Brain microvascular endothelial cell (primary cell): ENCODE data around the gene SLC35G6.

ENCODE experiments used
- DNase-seq: peaks from one replicate; pipeline ENCODE4 v3.0.0-alpha.2; 2020
- H3K27ac ChIP-seq: fragments of 250-450 bp; sonication (Bioruptor Pico); 2 replicates; pipeline ENCODE4 v1.5.1; 2020; ENCODE audit warnings: mild to moderate bottlenecking, moderate library complexity
- H3K27me3 ChIP-seq: fragments of 250-450 bp; sonication (Bioruptor Pico); replicated peaks from 2 replicates; pipeline ENCODE4 v1.5.1; 2020; ENCODE audit warnings: mild to moderate bottlenecking
- H3K36me3 ChIP-seq: fragments of 250-450 bp; sonication (Bioruptor Pico); replicated peaks from 2 replicates; pipeline ENCODE4 v1.5.1; 2020; ENCODE audit warnings: mild to moderate bottlenecking
- H3K4me3 ChIP-seq: 2 replicates; pipeline ENCODE4 v1.5.1; 2011; ENCODE audit warnings: low read depth, mild to moderate bottlenecking, control low read depth, low read length, moderate library complexity
- in situ Hi-C: cut with HindIII; loops from 2 replicates; pipeline ENCODE4 v1.10.0; 2017; ENCODE audit warnings: low sequenced_read_pairs, low pct_ligation_motif_present
- TF ChIP-seq, protein P1 (sequence below): IDR thresholded peaks from 2 replicates; pipeline ENCODE4 v1.5.1; 2011; ENCODE audit warnings: low read depth, mild to moderate bottlenecking, moderate library complexity, low read length, control low read depth, inconsistent platforms; ENCODE audit errors: missing control alignments

The SLC35G6 gene

DNA sequence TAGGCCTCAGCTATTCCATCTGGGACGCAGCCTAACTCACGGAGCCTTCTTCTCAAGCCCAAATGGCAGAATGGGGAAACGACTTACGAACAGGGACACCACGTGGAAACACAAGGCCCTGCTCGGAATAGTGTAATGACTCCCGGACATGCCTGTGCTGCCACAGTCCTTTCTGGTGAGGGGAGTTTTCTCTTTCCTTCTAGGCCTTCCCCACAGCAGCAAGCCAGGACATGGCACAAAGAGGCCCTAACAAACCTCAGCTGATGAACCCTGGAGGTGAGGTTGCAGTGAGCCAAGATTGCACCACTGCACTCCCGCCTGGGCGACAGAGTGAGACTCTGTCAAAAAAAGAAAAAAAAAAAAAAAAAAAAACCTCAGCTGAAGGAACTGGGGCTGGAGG lies 17.2 kb upstream of the SLC35G6 start:
- H3K27me3 ChIP-seq: no peaks in the 10 kb centered on the region
- H3K27ac ChIP-seq: no peak overlapping the region
- TF ChIP-seq, protein P1, sequence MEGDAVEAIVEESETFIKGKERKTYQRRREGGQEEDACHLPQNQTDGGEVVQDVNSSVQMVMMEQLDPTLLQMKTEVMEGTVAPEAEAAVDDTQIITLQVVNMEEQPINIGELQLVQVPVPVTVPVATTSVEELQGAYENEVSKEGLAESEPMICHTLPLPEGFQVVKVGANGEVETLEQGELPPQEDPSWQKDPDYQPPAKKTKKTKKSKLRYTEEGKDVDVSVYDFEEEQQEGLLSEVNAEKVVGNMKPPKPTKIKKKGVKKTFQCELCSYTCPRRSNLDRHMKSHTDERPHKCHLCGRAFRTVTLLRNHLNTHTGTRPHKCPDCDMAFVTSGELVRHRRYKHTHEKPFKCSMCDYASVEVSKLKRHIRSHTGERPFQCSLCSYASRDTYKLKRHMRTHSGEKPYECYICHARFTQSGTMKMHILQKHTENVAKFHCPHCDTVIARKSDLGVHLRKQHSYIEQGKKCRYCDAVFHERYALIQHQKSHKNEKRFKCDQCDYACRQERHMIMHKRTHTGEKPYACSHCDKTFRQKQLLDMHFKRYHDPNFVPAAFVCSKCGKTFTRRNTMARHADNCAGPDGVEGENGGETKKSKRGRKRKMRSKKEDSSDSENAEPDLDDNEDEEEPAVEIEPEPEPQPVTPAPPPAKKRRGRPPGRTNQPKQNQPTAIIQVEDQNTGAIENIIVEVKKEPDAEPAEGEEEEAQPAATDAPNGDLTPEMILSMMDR: no peak

DNA sequence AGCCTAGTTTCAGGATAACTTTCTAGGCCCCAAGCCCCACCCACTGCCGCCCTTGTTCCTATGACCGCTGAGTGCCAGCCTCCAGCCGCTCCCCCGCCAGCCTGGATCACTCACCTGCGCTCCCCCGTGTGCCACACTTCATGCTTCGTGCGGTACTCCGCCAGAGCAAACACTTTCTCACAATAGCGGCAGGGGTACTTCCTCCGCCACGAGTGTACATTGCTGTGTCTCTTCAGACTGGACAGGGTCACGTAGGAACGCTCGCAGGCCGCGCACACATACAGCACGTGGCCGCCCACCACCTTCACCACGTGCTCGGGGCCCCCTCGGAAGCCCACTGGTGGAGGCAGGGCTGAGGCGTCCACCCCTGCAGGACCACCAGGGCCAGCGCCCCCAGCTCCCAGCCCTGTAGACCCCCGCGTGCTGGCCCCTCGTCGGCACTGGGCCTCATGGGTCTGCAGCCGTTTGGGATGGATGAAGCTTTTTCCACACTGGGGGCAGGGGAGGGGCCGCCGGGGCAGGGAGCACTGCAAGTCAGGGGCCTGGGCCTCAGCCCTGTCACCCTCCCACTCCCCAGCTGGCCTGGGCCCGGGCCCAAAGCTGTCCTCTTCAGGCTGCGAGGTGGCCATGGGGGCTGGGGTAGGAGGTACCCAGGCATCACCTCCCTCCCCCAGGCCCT lies 15.5 kb upstream of the SLC35G6 start:
- Histone ChIP-seq H3K27ac (no peak overlapping the region), H3K27me3 (no peaks in the 10 kb centered on the region), H3K36me3 (peaks cover 21% of the 10 kb centered on the region), H3K4me3 (no peak overlapping the region)
- DNase-seq: no peak
- in situ Hi-C loops: no loop called here
- TF ChIP-seq, protein P1: no peak

More for the DNA sequence above, 17.2 kb upstream of the SLC35G6 start:
- in situ Hi-C loops: no loop called here
- Histone ChIP-seq H3K4me3 (no peak overlapping the region), H3K36me3 (peaks cover 21% of the 10 kb centered on the region)
- no peak for DNase-seq

DNA sequence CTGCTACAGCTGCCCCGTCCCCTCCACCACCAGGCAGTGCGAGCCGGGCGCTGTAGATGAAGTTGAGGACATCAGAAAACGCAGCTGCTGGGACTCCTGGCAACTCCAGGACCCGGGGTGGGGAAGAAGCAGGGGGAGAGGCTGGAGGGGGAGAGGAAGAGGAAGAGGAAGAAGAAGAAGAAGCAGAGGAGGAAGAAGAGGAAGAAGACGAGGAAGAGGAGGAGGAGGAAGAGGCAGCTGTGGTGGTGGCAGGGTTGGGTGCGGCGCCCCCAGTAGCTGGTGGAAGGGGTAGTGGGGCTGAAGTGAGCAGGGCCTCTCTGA lies 15.0 kb upstream of the SLC35G6 start:
- in situ Hi-C loops: no loop called here
- Histone ChIP-seq H3K27me3 (no peaks in the 10 kb centered on the region), H3K4me3 (no peak overlapping the region), H3K27ac (no peak overlapping the region), H3K36me3 (peaks cover 21% of the 10 kb centered on the region)
- DNase-seq: no peak
- TF ChIP-seq, protein P1: no peak

DNA sequence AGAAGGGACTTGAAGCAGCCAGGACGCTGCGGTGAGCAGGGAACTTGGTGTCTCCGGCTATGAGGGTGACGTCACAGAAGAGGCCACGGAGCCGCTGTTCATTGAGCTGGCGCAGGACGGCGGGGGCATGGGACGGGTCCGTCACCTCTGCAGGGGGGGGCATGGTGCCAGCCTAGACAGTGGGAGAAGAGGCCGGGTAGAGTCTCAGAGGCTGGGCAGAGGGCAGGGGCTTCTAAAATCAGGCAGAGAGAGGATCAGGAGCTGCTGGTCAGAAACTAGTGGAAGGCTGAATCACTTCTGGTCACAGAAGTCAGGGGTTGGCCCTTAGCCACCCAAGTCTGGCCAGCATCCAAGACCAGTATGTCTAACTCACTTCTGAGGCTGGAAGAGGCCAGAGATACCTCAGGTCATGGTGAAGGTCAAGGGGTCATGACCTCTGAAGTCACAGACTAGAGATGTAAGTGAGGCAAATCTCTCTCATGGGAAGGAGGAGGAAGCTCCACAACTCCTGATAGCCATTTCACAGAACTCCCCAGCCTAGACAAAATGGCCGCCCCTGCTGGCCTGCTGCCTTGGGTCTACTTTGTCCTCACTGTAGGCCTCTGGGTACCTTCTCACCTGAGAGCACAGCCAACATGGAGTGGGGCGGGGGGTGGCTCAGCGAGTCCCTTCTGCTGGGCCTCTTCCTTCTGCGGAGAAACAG lies 14.5 kb upstream of the SLC35G6 start:
- no peak for DNase-seq
- Histone ChIP-seq H3K36me3 (peaks cover 21% of the 10 kb centered on the region), H3K27me3 (no peaks in the 10 kb centered on the region), H3K27ac (no peak overlapping the region), H3K4me3 (no peak overlapping the region)
- in situ Hi-C loops: no loop called here
- TF ChIP-seq, protein P1: no peak

DNA sequence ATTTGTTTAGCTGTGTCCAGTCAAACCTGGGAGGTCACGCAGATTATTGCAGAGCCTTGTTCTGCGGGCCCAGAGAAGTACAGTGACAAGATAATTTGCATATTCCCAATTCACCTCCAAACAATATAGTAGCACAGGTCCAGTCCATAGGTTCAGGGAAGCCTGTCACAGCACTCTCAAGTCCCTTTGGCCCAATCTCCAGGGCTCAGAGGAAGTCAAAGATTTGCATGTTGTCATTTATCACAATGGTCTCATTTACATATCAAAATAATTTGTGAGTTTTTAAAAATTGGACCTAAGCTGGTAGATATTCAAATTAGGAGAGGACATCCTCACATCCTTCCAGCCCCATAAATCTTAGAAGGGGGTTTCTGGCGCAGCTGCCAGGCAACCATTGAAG lies 13.7 kb upstream of the SLC35G6 start:
- peaks cover 19% of the 10 kb centered on the region for H3K36me3 ChIP-seq
- no peak for DNase-seq
- H3K27me3 ChIP-seq: no peaks in the 10 kb centered on the region
- in situ Hi-C loops: no loop called here
- no peak overlapping the region for H3K27ac ChIP-seq
- H3K4me3 ChIP-seq: no peak overlapping the region
- TF ChIP-seq, protein P1: no peak
